Left hindlimb (tissue), 1 donor: ENCODE measurements around the gene ENAH.
A peak's percentile ranks its signal among the peaks of the same experiment; 100 is the strongest.
"Not testable (repeated sequence)": the region's sequence is repeated elsewhere in the genome, so short reads cannot be mapped to it uniquely, and the experiment has no call there.

Source experiments
- DNase-seq: peaks from one replicate; pipeline ENCODE4 v3.0.0-alpha.2; 2018

The ENAH gene

DNA sequence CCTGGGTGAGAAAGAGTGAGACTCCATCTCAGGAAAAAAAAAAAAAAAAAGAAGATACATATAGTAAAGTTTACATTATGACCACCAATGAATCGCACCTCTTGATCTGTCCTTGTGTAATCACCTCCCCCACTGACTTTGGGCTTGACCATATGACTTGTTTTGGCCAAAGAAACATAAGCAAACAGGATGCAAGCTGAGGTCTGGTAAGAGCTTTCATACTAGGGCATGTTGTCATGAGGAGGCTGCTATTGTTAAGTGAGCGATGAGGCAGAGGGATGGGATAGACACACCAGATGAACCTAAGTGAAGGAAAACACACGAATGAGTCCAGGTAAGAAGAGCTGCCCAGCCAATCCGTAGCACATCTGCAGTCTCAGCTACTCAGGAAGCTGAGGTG, 10.7 kb downstream of the ENAH start:
- DNase-seq = no peak

DNA sequence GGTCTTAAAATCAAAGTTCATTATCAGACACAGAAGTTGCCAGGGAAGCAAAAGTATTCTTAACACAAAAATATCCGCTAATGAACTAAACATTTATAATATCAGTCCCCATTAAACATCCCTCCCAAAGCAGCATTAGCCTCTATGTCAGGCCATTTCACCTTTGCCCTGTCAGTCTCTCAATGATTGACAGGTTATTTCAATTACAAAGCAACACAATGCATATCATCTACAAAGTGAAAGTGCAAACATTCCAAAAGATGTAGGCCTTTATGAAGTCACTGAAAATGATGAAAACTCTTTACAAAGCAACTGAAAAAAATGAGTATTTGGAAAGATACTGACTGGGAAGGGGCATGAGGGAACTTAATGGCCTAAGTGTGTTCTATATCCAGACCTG, 14.1 kb downstream of the ENAH start:
- no peak for DNase-seq

- no peak for DNase-seq
These were observed 15.2 kb downstream of the ENAH start for GRCh38 chr1:225637651-225638199.

GRCh38 chr1:225636992-225637391, 15.9 kb downstream of the ENAH start:
- DNase-seq = not testable (repeated sequence)

DNA sequence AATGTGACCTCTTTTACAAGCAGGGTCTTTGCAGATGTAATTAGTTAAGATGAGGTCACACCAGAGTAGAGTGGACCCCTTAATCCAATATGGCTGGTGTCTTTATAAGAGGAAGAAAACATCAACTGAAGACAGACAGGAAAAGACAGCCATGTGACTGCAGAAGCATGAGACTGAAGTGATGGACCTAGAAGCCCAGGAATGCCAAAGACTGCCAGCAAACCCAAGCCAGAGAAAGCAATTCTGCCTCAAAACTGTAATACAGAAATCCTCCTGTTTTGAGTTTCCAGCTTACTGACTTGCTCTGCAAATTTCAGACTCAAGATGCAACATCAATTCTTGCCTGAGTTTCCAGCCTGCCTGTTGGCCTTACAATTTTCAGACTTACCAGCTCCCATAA, 17.3 kb downstream of the ENAH start:
- no peak for DNase-seq

- not testable (repeated sequence) for DNase-seq
These were observed 20.1 kb downstream of the ENAH start for GRCh38 chr1:225632836-225633235.

- peak; percentile 35 for DNase-seq
These were observed 21.8 kb downstream of the ENAH start for GRCh38 chr1:225631021-225631663.

DNA sequence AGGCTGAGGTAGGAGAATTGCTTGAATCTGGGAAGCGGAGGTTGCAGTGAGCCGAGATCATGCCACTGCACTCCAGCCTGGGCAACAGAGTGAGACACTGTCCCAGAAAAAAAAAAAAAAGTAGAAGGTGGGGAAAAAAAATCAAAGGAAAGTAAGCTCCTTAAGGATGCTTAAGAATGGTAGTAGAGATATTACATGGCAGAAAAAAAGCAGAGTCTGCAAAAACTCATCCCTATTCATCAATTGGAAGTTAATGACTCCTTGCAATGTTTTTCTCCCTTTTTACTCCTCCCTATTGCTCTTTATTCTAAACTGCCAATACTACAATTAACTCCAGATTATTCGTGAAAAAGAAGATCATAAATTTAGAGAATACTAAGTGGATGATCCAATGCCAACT, 23.4 kb downstream of the ENAH start:
- DNase-seq = no peak

GRCh38 chr1:225628794-225629193, 24.1 kb downstream of the ENAH start:
- DNase-seq = not testable (repeated sequence)

GRCh38 chr1:225627304-225627947, 25.5 kb downstream of the ENAH start:
- DNase-seq = no peak

DNA sequence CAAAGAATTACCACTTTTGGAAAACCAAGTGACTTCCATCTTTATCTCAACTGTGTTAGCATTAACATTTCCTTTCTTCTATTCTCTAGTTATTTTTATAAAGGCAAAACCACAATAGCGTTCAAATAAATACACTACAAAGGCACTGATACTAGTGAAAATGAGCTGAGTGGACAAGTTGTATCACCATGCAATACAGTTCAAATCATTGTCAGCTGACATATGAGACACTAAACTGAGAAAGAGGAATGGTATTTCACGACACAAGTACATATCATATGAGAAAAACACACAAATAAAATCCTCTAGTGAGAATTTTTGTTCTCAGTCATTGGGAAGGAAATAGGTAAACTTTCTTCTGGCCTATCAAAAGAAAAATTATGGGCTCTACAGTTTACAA, 26.2 kb downstream of the ENAH start:
- DNase-seq = no peak

DNA sequence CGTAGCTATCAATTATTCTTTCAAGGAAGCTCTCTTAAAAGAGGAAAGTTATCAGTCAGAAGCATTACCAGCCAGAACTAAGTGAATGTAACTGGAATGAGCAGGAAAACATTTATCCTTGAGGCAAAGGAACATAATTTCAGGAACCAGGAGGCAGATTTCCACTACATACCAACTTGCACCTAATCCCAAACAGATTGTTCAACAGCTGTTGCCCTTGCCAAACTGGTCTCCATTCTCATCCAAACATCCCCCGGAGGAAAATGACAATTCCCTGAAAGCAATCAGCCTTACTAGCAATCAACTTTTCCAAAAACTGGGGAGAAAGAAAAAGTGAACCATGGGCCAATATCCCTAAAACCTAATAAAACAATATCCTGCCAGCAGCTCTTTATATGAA, 35.0 kb downstream of the ENAH start:
- DNase-seq = no peak

GRCh38 chr1:225617479-225617878, 35.4 kb downstream of the ENAH start:
- no peak for DNase-seq

DNA sequence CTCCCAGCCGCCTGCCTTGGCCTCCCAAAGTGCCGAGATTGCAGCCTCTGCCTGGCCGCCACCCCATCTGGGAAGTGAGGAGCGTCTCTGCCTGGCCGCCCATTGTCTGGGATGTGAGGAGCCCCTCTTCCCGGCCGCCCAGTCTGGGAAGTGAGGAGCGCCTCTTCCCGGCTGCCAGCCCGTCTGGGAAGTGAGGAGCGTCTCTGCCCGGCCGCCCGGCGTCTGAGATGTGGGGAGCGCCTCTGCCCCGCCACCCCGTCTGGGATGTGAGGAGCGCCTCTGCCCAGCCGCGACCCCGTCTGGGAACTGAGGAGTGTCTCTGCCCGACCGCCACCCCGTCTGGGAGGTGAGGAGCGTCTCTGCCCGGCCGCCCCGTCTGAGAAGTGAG, 37.5 kb downstream of the ENAH start:
- DNase-seq = not testable (repeated sequence)

DNA sequence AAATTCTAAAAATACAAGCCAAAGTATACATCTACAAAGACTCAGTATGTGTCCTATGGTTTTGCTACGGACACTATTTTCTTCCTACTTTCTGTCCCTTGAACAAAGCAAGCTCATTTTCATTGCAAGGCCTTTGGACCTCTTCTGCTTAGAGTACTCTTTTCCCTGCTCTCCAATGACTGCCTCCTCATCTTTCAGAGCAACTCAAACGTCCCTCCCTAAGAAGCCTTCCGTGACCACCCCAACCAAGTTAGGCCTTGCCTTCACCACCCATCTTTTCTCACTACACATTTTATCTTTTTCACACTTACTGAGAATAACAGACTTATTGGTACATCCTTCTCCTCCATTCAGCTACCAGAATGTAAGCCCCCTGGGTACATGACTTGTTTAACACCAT, 39.9 kb downstream of the ENAH start:
- no peak for DNase-seq

DNA sequence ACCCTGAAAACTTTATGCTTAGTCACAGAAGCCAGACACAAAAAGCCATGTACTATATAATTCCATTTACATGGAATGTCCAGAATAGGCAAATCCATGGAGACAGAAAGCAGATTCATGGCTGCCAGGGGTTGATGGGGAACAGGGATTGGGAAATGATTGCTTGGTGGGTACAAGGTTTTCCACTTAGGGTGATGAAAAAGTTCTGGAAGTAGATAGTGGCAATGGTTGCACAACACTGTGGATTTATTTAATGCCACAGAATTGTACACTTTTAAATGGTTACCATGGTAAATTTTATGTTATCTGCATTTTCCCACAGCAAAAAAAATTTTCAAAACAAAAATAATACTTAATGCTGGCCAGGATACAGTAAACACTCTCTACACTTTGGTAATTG, 40.6 kb downstream of the ENAH start:
- no peak for DNase-seq

DNA sequence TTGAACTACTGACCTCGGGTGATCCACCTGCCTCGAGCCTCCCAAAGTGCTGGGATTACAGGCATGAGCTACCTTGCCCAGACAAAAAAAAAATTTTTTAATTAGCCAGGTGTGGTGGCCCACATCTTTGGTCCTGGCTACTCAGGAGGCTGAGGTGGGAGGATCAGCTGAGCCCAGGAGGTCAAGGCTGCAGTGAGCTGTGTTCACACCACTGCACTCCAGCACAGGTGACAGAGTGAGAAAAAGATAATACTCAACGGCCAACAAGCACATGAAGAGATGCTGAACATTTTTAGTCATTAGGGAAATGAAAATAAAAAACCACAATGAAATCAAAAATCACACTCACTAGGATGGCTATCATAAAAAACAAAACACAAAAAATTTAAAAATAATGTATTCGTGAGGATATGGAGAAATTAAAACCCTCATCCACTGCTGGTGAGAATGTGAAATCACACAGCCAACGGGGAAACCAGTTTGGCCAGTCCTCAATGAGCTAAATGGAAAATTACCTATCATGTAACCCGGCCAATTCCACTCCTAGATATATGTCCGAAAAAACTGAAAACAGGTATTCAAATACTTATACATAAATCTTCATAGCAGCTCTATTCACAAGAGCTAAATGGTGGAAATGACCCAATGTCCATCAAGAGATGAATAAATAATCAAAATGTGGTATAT, 41.2 kb downstream of the ENAH start:
- no peak for DNase-seq

GRCh38 chr1:225610539-225610938, 42.4 kb downstream of the ENAH start:
- DNase-seq = no peak

DNA sequence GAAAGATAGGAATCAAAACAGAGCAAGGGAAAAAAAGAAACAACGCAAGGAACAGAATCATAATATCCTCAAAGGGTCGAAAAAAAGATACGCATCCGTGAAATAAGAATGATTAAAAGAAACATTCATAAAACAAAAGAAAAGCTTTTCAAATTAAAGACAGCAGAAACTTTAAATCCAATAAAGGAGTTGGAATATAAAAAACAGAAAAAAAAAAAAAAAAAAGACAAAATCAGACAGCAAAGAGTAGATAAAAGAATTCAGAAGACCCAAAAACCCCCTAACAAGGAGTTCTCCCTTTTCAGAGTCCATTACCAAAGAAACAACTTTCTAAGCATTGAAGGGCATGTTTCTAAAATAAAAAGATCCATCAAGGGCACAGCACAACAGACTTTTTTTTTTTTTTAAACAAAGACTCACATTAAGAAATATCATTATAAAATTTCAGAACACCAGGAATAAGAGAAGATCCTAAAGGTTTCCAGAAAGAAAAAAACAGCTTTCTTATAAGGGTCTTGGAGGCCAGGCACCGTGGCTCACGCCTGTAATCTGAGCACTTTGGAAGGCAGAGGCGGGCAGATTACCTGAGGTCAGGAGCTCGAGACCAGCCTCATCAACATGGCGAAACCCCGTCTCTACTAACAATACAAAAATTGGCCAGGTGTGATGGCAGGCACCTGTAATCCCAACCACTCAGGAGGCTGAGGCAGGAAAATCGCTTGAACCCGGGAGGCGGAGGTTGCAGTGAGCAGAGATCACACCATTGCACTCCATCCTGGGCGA, 44.7 kb downstream of the ENAH start:
- DNase-seq = no peak

GRCh38 chr1:225607355-225607754, 45.6 kb downstream of the ENAH start:
- DNase-seq = no peak

DNA sequence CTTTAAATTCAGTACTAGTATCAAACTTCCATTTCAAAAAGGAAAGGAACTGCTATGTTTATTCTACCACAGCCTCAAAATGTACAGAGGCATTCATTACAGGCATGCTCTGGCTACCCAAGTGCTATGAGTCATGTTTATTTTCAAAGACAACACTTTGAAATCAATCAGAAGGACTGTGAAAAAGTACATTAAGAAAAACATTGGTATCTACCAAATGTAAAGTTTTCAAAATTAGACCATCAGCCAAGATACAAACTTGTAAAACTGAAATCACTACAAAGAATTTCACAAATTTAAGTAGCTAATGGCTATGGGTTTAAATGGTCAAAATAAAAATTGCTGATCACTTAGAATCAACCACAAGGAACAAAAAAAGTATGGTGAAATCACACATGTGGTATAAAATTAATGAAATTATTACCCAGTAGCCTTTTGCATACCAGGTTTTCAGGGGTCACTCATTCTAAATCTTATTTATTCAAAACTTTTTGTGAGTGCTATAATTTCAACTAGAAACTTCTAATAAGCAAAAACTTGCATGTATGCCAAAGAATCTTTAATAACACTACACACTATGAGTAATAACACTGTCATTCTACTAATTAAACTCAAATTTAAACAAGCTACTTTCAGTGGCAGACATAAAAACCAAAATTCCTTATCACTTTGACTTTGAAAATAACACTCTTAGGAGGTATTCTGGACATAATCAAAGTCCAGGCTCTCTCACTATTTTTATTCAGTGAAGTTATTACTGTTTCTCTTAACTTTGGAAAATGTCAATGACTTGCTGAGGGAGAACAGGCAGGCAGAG, 49.2 kb downstream of the ENAH start:
- DNase-seq = no peak

- no peak for DNase-seq
These were observed 50.2 kb downstream of the ENAH start for GRCh38 chr1:225602590-225603206.
